ENCODE data around the gene STK32B.

STK32B gene

GRCh38 chr4:5399790-5400421, 348.6 kb downstream of the STK32B start:
- Histone ChIP-seq H3K27ac (ENCODE audit: extremely low read depth, low read depth, low read length) (no peak overlapping the region), H3K9me3 (ENCODE audit: control insufficient read depth, insufficient read depth, low read depth, low read length) (no peaks in the 10 kb centered on the region), H3K4me3 (ENCODE audit: low read depth, low read length) (no peak overlapping the region), H3K4me1 (ENCODE audit: control insufficient read depth, insufficient read depth, low read length) (no peaks in the 10 kb centered on the region), H3K36me3 (ENCODE audit: control insufficient read depth in 2 of 2, insufficient read depth in 1 of 2, low read length in 2 of 2) (no peaks in the 10 kb centered on the region)
- POLR2A ChIA-PET = no interaction called here
- CTCF ChIA-PET = interaction anchor here (0.6 to 2.3 kb wide), 18 partner anchors 9 to 799 kb away, joined by 3 to 9 read pairs (median 3); no protein-coding TSS in a partner anchor
- TF ChIP-seq ZNF148 (tag by site-specific recombination; IDR thresholded peaks at IDR 0.05; ENCODE audit: borderline replicate concordance) = no peak
- TF ChIP-seq ZNF654 (tag by site-specific recombination; IDR thresholded peaks at IDR 0.05; ENCODE audit: low read depth) = peak; percentile 21

GRCh38 chr4:5403746-5404497, 352.6 kb downstream of the STK32B start:
- no peak overlapping the region for H3K4me3 ChIP-seq (ENCODE audit: low read depth, low read length)
- no peaks in the 10 kb centered on the region for H3K36me3 ChIP-seq (ENCODE audit: control insufficient read depth in 2 of 2, insufficient read depth in 1 of 2, low read length in 2 of 2)
- no peak overlapping the region for H3K27ac ChIP-seq (ENCODE audit: extremely low read depth, low read depth, low read length)
- no peaks in the 10 kb centered on the region for H3K9me3 ChIP-seq (ENCODE audit: control insufficient read depth, insufficient read depth, low read depth, low read length)
- ChIA-PET CTCF (no interaction called here), POLR2A (no interaction called here)
- no peak for TF ChIP-seq ZNF830 (tag by site-specific recombination; IDR thresholded peaks at IDR 0.05; ENCODE audit: low read depth)
- no peak for TF ChIP-seq INSM2 (tag by site-specific recombination; IDR thresholded peaks at IDR 0.05)
- no peak for TF ChIP-seq ZBTB11 (tag by site-specific recombination; conservative IDR thresholded peaks at IDR 0.05; ENCODE audit: low read depth)
- TF ChIP-seq ZNF639 (tag by site-specific recombination; IDR thresholded peaks at IDR 0.05) = no peak
- no peak for TF ChIP-seq ZFP3 (tag by site-specific recombination; IDR thresholded peaks at IDR 0.05; ENCODE audit: low read depth)
- TF ChIP-seq ZNF548 (tag by site-specific recombination; IDR thresholded peaks at IDR 0.05) = no peak
- TF ChIP-seq ZNF169 (tag by site-specific recombination; IDR thresholded peaks at IDR 0.05) = no peak
- no peak for TF ChIP-seq ZNF654 (tag by site-specific recombination; IDR thresholded peaks at IDR 0.05; ENCODE audit: low read depth)
- no peak for TF ChIP-seq GLI2 (tag by site-specific recombination; IDR thresholded peaks at IDR 0.05; ENCODE audit: borderline replicate concordance, low read depth)
- TF ChIP-seq ZNF19 (tag by site-specific recombination; IDR thresholded peaks at IDR 0.05; ENCODE audit: low read depth) = no peak
- no peak for TF ChIP-seq ZNF600 (tag by site-specific recombination; IDR thresholded peaks at IDR 0.05)
- no peaks in the 10 kb centered on the region for H3K4me1 ChIP-seq (ENCODE audit: control insufficient read depth, insufficient read depth, low read length)

Measured in HEK293 (cell line).